DMS114 treated with DMSO at 0.1 percent for 48 hours (cell line): ENCODE data around the gene FKRP.
"Not testable (repeated sequence)": the region's sequence is repeated elsewhere in the genome, so short reads cannot be mapped to it uniquely, and the experiment has no call there.

Source experiments
- DNase-seq: peaks from one replicate; lab custom pipeline; 2025; ENCODE audit not compliant: unreplicated experiment; lab: John Stamatoyannopoulos, UW

The FKRP gene, protein sequence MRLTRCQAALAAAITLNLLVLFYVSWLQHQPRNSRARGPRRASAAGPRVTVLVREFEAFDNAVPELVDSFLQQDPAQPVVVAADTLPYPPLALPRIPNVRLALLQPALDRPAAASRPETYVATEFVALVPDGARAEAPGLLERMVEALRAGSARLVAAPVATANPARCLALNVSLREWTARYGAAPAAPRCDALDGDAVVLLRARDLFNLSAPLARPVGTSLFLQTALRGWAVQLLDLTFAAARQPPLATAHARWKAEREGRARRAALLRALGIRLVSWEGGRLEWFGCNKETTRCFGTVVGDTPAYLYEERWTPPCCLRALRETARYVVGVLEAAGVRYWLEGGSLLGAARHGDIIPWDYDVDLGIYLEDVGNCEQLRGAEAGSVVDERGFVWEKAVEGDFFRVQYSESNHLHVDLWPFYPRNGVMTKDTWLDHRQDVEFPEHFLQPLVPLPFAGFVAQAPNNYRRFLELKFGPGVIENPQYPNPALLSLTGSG

DNA sequence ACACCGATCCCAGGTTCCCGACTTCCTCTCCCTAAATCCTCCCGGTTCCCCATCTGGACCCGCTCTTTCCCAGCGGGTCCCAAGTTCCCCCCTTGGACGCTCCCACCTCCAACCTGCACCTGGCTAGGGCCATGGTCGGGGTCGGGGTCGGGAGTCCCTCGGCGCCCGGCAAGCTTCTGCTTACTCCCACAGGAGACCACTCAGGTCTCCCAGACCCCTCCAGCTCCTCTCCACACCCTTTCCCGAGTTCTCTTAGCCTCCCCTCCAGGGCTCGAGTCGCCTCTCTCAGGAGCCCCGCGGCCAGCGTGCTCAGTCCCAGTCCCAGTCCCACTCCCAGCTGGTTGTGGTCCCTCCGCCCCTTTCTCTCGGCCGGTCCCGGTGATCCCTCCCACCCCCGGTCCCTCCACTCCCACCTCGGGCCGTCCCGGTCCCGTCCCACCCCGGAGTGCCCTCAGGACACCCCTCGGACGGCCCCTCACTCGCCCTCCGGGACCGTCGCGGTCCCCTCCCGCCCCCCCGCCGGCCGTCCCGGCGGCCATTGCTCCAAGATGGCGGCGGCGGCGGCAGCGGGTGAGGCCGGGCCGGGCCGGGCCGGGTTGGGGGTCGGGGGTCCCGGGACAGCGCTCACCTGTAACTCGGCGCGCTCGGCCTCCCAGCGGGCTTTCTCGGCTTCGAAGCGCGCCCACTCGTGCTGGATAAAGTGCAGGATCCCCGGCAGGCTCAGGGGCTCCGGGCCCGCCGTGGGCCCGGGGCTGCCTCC, at the start of gene FKRP:
TSS of gene FKRP (plus strand) at position 537 of the 760 bp plus-strand sequence. CDS start 9,394 bp downstream, outside the sequence.
- DNase-seq, result no peak

DNA sequence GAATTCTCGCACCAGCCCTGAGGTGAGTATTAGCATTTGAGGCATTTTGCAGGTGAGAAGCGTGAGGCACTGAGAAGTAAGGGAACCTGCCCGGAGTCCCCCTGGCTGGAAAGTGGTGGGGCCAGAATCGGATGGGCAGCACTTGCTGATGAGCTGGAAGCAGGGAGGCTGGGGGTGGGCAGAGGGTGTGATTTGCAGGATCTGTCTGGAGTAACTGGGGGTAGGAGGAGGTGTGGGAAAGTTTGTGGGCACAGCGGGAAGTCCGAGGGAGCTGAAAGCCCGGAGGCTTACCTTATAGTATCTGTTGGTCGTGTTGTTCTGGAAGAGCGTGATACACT, 49.0 kb upstream of the FKRP start:
- no peak for DNase-seq

DNA sequence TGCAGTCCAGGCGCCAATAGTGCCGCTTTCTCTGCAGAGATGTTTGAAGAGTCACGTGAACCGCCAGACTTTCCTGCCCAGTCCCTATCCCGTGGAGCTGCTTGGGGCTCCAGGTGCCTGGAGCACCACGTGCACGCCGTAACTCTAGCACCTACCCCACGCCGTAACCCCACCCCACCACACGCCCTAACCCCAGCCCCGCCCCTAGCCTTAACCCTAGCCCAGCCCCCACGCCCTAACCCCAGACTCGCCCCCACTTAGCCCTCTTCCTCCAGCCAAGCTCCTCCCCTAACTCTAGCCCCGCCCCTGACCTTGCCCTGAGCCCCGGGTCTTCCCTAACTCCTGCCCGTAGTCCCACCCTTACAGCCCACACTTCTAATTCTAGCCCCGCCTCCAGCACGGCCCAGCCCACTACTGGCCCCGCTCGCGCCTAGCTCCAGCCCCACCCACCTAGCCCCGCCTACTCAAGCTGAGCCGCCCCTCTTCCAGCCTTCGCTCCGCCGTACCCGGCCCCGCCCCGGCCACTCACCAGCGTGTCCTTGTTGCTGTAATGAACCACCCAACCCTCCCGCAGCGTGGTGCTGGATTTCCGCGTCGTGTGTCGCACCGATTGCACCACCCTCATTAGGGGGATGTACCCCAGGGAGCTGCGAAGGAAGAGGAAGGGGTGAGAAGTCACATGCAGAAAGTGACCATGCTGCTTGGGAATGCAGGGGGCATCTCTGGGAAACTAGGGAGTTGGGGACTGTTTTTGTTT, 48.5 kb upstream of the FKRP start:
- DNase-seq, result no peak

DNA sequence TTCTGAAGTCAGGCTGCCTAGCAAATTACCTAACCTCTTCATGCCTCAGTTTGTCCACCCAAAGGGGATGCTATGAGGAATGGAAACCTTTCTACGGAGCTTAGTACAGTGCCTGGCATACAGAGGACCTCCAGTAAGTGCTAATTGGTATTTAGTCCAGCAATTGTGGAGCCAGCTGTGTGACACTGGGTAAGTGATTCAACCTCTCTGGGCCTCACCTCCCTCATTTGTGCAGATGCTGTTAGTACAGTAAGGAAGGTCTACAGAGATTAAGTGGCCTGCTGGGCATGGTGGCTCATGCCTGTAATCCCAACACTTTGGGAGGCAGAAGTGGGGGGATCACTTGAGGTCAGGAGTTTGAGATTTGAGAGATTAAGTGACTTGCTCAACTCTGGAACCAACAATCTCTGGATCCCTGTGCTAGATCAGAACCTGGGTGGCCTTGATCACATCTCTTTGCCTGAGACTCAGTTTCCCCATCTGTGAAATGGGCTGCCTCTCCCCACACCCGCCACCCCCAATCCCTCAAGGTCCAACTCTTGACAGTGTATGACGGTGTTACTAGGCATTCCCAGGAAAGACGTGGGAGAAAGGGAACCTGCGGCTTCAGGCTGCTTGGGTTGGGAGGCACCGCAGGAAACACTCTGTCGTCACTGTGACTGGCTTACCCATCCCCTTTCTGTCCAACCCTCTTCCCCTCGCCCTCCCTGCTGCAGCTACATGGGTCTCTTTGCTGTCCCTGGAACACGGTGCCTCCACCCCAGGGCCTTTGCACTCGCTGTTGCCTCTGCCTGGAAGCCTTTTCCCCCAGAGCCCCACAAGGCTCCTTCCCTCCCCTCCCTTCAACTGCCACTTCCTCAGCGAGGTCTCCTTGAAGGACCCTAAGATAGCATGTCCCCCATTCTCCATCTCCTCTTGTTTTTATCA, 47.2 kb upstream of the FKRP start:
- DNase-seq, result no peak

DNA sequence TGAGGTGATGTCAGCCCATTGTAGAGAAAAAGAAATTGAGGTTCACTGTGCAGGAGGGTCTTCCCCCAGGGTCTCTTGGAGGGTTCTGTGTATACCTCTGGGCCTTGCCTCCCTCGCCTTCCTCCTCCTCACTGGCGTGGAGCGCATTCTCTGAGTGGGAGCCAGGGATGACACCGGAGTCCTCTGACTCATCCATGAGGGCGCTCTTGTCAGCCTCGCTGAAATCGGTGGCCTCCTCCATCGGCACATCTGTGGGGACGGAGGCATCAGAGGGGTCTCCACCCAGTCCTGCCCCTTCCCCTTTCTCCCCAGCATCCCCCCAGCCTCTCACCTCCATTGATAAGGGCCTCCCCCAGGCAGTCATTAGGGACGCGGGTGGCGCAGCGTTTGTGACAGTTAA, 45.2 kb upstream of the FKRP start:
- DNase-seq, result no peak

DNA sequence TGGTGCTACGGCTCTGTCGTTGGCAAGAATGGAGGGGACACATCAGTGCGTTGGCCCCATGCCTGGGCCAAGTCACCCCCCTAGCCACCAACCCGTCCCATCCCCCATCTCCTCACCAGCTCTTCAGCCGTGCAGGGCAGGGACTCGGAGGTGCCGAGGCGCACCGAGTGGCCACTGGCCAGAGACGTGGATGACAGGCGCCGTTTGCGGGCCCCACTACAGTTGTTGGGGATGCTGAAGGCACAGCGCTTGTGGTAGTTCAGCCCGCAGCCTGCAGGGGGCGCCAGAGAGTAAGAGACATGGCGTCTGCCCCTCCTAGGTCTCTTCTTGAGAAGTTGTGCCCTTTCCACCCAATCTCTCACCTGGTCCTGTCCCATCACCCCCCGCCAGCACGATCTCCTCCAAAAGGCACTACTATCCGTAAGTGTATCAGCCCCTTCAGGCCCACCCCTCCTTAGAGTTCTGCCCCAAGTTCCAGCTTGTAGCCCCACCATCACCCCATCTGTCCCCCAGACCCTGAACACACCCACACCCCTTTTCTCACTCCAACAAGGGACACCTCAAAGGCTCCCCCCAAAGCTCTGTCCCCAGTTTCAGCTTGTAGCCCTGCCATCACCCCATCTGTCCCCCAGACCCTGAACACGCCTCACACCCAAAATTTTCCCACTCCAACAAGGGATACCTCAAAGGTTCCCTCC, 41.3 kb upstream of the FKRP start:
- no peak for DNase-seq

DNA sequence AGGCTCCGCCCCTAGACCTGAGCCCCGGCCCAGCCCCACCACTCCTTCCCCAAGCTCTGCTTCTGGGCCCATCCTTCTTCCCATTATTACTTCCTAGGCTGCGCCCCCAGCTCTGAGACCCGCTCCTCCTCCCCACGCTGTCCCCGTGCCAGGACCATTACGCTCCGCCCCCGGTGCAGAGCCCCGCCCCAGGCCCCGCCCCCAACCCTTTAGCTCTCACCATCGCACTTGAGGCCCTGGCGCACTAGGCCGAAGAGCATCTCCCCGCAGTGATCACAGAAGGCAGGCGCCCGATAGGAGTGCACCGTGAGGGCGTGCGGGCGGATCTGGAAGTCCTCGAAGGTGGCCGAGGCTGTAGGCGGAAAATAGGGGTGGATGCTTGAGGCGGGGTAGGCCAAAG, 35.2 kb upstream of the FKRP start:
- no peak for DNase-seq

DNA sequence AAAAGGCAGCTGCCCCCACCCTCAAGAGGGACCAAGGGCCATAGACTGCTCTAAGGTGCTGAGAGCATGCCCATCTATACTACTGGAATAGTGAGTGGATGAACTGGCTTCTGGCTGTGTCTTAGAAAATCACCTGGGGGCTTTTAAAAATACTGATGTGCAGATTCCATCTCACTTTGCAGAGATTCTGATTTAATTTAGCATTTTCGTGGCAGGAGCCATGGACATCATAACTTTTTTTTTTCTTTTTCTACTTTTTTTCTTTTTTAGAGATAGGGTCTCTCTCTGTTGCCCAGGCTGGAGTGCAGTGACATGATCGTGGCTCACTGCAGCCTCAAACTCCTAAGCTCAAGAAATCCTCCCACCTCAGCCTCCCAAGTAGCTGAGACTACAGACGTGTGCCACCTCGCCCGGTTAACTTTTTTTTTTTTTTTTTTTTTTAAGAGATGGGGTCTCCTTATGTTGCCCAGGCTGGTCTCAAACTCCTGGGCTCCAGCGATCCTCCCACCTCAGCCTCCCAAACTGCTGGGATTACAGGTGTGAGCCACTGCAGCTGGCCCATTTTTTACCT, 33.0 kb upstream of the FKRP start:
- not testable (repeated sequence) for DNase-seq

DNA sequence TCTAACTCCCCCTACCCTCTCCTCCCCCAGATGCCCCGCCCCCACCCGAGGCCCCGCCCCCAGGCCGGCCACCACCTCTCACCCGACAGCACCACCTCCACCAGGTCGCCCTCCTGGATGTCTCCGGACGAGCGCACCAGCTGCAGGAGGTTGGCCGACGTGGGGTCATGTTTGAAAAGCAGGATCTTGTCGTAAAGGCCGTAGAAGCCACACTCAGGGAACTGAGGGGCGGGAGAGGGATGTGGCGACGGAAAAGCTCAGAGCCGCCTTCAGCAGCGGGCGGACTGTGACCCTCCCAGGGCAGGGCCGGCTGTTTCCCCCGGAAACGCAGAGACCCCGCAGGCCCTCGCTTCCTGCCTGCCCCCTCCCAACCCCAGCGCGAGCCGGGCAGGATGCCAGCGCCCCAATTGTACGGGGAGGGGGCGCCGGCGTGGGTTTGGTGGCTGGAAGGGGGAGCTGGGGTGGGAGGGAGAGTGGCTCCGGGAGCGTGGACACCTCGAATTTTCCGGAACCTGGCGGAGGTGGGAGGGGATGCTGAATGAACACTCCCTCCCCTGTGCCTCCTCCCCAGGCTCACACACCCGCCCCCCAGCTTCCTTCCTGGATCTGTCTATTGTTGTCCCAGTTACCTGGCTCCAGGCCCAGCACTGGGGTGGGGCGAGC, 31.9 kb upstream of the FKRP start:
- DNase-seq, result no peak

DNA sequence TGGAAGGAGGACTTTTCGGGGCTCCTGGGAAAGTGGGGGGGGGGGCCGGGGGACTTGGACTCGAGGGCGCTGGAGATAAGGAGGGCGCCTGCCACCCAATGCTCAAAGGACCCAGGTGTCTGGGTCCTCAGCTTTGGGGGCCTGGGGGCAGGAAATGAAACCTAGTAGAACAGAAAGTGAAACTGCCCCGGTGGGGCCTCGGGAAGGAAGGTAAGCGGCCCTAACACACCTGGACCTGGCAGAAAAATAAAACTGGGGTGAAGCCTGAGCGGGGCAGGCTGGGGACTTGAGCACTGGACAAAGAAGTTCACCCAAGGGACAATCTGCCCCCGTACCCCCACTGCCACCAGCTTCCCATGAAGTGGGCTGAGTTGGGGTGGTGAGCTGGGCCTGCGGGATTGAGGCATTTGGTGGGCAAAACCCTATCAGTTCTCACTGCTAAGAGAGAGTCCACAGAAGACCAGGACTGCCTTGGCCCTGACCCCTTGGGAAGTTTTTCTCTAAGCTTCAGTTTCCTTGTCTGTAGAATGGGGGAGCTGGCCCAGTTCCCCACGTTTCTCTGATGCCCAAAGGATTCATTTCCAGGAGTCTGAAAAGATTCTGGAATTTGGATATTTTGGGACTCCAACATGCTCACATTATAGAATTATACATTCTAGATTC, 31.3 kb upstream of the FKRP start:
- DNase-seq, result no peak

DNA sequence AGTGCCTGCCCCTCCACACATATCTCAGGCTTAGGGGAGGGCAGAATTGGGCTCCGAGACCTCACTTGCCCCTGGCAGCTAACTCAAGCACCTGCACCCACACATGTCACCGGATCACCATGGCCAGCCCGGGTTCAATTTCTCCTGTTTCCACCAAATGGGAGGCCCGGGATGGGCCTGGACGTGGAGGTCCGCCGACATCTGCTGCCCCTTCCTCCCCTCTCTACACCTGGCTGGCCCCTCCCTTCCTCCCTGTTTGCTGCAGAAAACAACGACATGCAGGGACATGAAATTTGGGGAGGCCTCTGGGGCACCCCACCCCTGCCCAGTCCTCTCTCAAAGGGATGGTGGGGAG, 30.3 kb upstream of the FKRP start:
- no peak for DNase-seq

DNA sequence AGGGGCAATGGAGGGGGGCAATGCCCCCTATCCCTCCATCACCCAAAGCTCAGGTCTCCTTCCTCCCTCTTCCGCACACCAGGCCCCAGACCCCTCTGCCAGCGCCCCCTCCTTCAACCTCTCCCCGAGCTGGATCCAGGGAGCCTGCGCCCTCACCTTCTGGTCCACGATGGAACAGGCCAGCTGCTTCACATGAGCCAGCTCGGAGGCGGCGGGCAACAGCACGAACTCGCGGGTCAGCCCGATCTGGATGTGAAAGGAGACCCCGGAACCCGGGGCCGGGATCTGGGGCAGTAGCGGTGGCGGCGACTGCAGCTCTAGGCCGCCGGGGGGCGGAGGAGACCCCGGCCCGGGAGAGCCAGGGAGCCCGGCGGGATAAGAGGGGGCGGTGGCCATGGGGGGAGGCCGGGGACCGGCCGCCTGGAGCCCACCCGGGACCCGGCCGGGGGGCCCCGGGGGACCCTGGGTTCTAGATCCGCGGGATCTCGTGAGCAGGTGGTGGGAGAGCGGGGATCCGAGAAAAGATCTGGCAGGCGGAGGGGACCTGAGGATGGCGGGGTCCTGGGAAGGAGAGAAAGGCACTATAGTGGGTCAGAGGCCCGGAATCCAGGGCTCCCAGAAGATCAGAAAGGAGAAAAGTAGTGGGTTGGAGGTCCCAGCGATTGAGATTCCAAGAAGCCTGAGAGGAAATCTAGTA, 29.7 kb upstream of the FKRP start:
- DNase-seq, result no peak

DNA sequence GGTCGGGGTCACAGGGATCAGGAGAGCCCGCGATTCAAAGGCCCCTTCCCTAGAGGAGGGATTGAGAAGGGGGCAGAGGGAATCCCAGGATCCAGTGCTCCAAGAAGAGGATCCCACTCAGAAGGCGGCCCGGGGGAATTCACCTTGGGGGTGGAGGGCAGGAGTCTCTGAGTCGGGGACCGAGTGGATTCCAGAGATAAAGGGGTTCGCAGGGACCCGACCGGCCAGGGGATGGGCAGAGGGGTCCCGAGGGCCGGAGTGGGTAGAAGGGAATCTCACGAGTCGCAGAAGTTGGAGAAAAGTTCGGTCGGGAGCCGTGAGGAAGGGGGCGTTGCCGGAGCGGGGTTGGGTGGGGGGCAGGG, 29.2 kb upstream of the FKRP start:
- DNase-seq, result no peak

DNA sequence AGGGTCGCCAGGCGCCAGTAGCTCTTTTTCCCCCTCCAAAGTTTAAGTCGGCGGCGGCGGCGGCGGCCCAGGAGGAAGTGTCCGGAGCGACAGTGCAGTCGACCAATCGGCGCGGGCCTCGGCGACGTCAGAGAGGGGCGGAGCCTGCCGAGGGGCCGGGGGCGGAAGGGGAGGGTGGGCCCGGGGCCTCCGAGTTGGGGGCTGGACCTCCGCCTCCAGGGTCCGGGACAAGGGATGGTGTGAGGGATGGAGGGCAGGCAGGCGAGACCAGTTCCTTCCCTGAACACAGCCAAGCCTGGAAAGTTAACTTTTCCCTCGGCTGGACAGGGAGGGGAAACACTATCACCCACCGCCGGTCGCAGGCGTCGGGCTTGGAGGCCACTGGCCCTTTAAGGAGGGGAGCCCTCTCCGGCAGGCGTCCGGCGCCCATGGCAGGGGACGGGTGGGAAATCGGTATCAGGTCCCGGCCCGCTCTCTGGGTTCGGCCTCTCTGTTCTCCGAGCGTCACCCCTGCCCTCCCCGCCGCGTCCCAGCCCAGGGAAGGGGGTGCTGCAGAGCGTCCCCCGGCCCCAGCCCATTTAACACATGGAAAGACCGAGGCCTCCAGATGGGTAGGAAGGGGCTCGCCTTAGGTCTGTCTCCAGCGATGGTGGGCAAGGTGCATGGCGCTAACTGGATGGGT, 28.7 kb upstream of the FKRP start, which contains the start of gene PRKD2:
TSS of gene PRKD2 (minus strand) at position 81 of the 682 bp plus-strand sequence. CDS start 744 bp downstream, outside the sequence.
- DNase-seq, result peak; percentile 28

DNA sequence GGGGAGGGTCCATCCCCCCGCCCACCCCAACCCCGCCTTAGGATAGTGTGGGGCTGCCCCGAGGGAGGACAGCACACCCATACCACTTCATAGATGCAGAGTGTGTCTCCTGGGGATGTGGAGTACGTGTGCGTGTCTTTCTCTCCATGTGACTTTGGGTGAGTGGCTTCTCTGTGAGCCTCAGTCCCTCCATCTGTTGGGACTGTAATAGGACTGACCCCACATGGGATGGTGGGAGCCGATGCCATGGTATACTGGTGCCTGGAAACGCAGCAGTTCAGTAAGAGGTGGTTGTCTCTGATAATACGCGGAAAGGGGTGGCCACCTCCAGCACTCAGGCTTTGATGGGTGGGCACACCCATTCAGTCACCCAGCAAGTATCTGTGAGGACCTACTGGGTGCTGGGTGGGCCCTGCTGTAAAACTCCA, 28.1 kb upstream of the FKRP start:
- no peak for DNase-seq

DNA sequence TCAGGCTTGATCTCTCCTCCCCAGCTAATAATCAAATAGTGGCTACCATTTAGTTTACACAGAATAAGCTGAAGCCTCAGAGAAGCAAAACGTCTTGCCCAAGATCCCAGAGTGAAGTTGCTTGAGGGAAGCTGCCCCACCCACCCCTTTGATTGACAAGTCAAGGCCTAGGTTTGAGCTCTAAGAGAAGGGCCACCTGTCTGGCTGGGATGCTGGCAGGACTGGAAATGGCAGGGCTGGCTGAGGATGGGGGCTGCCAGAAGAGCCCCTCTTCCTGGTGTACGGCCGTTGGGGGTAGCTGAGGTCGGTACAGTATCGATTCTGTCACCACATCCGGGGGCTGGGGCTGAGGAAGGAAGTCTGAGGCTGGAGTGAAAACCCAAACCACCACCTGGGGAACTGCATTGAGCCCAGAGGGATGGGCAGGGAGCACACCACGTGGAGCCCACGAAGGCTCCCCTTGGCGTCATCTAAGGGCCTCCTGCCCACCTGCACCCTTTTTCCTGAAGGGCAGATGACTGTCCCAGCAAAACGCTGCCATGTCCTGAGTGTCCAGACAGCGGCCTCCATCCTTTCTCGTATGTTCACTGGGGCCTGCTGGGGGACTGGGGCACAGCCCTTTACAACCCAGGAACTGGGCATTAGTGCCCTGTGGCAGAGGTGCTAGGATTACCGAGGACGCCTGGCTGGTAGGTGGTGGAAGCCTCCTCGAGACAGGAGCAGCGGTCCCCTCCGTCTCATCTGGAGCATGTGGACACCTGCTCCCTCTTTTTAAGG, 27.5 kb upstream of the FKRP start:
- peak; percentile 10 for DNase-seq
